ENCODE data around the gene PLXNB3.

GRCh38 chrX:153813161-153813560 is 49.1 kb downstream of the PLXNB3 start:
- TF ChIP-seq, protein P1, sequence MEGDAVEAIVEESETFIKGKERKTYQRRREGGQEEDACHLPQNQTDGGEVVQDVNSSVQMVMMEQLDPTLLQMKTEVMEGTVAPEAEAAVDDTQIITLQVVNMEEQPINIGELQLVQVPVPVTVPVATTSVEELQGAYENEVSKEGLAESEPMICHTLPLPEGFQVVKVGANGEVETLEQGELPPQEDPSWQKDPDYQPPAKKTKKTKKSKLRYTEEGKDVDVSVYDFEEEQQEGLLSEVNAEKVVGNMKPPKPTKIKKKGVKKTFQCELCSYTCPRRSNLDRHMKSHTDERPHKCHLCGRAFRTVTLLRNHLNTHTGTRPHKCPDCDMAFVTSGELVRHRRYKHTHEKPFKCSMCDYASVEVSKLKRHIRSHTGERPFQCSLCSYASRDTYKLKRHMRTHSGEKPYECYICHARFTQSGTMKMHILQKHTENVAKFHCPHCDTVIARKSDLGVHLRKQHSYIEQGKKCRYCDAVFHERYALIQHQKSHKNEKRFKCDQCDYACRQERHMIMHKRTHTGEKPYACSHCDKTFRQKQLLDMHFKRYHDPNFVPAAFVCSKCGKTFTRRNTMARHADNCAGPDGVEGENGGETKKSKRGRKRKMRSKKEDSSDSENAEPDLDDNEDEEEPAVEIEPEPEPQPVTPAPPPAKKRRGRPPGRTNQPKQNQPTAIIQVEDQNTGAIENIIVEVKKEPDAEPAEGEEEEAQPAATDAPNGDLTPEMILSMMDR (IDR thresholded peaks at IDR 0.05), result no peak
- TF ChIP-seq POLR2A (IDR thresholded peaks at IDR 0.05), result no peak

Data from adrenal gland (tissue), 5 donors.